Stimulated activated CD4-positive, alpha-beta T cell treated with anti-CD3 and anti-CD28 coated beads, TNF-alpha, amount 100 ng/mL, for 24 hours (primary cell): ENCODE results near the gene CCN2.
A peak's percentile ranks its signal among the peaks of the same experiment; 100 is the strongest.
"Not testable (repeated sequence)": the region's sequence is repeated elsewhere in the genome, so short reads cannot be mapped to it uniquely, and the experiment has no call there.

Experiments
- DNase-seq, 3 experiments: peaks; one replicate each; pipeline ENCODE4 v3.0.0-alpha.2; 2020; ENCODE audit warnings: low read depth in 3 of 3

CCN2 gene

GRCh38 chr6:131909408-131910218, 41.6 kb downstream of the CCN2 start:
- DNase-seq = peak; percentile 47 to 59 (median 54)

GRCh38 chr6:131908787-131909186, 42.4 kb downstream of the CCN2 start:
- DNase-seq = not testable (repeated sequence)

- DNase-seq = not testable (repeated sequence)
These were observed 47.4 kb downstream of the CCN2 start for GRCh38 chr6:131903734-131904133.

GRCh38 chr6:131901326-131901873, 49.8 kb downstream of the CCN2 start:
- not testable (repeated sequence) for DNase-seq

- no peak for DNase-seq
These were observed 50.9 kb downstream of the CCN2 start for GRCh38 chr6:131900231-131900630.

- no peak for DNase-seq
These were observed 52.5 kb downstream of the CCN2 start for GRCh38 chr6:131898718-131899117.
